Calu3 (cell line): ENCODE results near the gene NSUN6. TPM values are rescaled to one million over a fixed set of nuclear protein-coding genes. Genes with fewer than 3 reads are reported as not detected.

Experiments
- BruUV-seq: library from RNA; stranded (reverse); fragments of 400-500 nt; replicated peaks from 2 replicates; lab custom pipeline; 2021; lab: Mats Ljungman, UMichigan
- CTCF ChIA-PET: fragments of 300-600 bp; sonication (Branson Sonifier 250); formaldehyde crosslinking; loops from one replicate; lab custom pipeline; 2022; ENCODE audit warnings: antibody characterized with exemption; lab: Charles Lee
- DNase-seq: peaks from one replicate; pipeline ENCODE4 v3.0.0; 2022
- H3K27ac Mint-ChIP-seq: one replicate; pipeline ENCODE4 v1.8.0; 2022; ENCODE audit warnings: mixed read lengths; ENCODE audit not compliant: unreplicated experiment
- H3K27me3 Mint-ChIP-seq: one replicate; pipeline ENCODE4 v1.8.0; 2022; ENCODE audit warnings: mixed read lengths; ENCODE audit not compliant: unreplicated experiment
- H3K36me3 Mint-ChIP-seq: one replicate; pipeline ENCODE4 v1.8.0; 2022; ENCODE audit warnings: mild to moderate bottlenecking, moderate library complexity, mixed read lengths; ENCODE audit not compliant: insufficient read depth, unreplicated experiment
- H3K4me1 Mint-ChIP-seq: one replicate; pipeline ENCODE4 v1.8.0; 2022; ENCODE audit warnings: mild to moderate bottlenecking, low read depth, mixed read lengths; ENCODE audit not compliant: unreplicated experiment
- H3K4me3 Mint-ChIP-seq: one replicate; pipeline ENCODE4 v1.8.0; 2022; ENCODE audit warnings: mild to moderate bottlenecking, low read depth, moderate library complexity, mixed read lengths; ENCODE audit not compliant: unreplicated experiment
- H3K9me3 Mint-ChIP-seq: one replicate; pipeline ENCODE4 v1.8.0; 2022; ENCODE audit warnings: low read depth, mixed read lengths; ENCODE audit not compliant: unreplicated experiment
- CTCF ChIP-seq: fragments of 200-600 bp; IDR thresholded peaks from one replicate; pipeline ENCODE4 v1.8.0; 2022; ENCODE audit warnings: antibody characterized with exemption; ENCODE audit not compliant: unreplicated experiment
- intact Hi-C: fragments of 100-400 bp; cut with micrococcal nuclease; formaldehyde crosslinking; loops from one replicate; pipeline ENCODE4 v1.10.0; 2022; ENCODE audit not compliant: unreplicated experiment
- total RNA-seq: library from RNA; stranded (reverse); gene quantifications from 2 replicates; pipeline ENCODE4 v1.2.3, GENCODE V29; 2022

Gene NSUN6
- total RNA-seq, 1 experiment from 2014 or later = 10.5 TPM

DNA sequence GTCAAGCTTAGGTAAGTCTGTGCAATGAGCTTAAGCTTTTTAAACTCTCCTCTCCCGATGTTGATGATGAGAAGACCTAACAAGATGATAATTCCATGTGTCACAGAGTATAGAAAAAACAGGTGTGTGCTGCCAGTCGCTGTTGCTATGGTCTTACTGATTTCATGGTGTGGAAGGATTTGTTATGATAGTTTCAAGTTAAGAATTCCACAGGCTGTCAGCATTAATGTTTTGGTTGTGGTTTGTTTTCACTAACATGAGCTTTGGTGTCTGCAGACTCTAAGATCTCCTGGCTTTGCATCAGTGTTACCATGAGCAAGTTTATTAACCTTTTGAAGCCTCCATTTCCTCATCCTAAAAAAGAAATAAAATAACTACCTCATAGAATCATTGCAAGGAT is 123.7 kb downstream of the NSUN6 start:
- Mint-ChIP-seq H3K4me3 (no peak overlapping the region), H3K9me3 (no peaks in the 10 kb centered on the region), H3K4me1 (no peaks in the 10 kb centered on the region), H3K27me3 (no peaks in the 10 kb centered on the region), H3K27ac (no peak overlapping the region), H3K36me3 (no peaks in the 10 kb centered on the region)
- no peak for TF ChIP-seq CTCF
- no TSS peak for BruUV-seq
- DNase-seq = no peak
- CTCF ChIA-PET = no interaction called here
- intact Hi-C loops = no loop called here

GRCh38 chr10:18523858-18524257 is 127.5 kb downstream of the NSUN6 start:
- no peak for TF ChIP-seq CTCF
- Mint-ChIP-seq H3K27ac (no peak overlapping the region), H3K4me3 (no peak overlapping the region), H3K9me3 (peaks cover 10% of the 10 kb centered on the region), H3K36me3 (no peaks in the 10 kb centered on the region), H3K27me3 (no peaks in the 10 kb centered on the region), H3K4me1 (no peaks in the 10 kb centered on the region)
- DNase-seq = no peak
- CTCF ChIA-PET = no interaction called here
- intact Hi-C loops = no loop called here
- BruUV-seq = no TSS peak

- TF ChIP-seq CTCF = no peak
- no peak overlapping the region for H3K4me3 Mint-ChIP-seq
- no peak overlapping the region for H3K27ac Mint-ChIP-seq
- CTCF ChIA-PET = no interaction called here
- H3K9me3 Mint-ChIP-seq = peaks cover 10% of the 10 kb centered on the region
- no peaks in the 10 kb centered on the region for H3K4me1 Mint-ChIP-seq
- intact Hi-C loops = no loop called here
- BruUV-seq = no TSS peak
- no peaks in the 10 kb centered on the region for H3K36me3 Mint-ChIP-seq
- DNase-seq = no peak
- no peaks in the 10 kb centered on the region for H3K27me3 Mint-ChIP-seq
These were observed 128.4 kb downstream of the NSUN6 start for GRCh38 chr10:18523025-18523424.

GRCh38 chr10:18516851-18517250 is 134.5 kb downstream of the NSUN6 start:
- H3K4me3 Mint-ChIP-seq = no peak overlapping the region
- no peaks in the 10 kb centered on the region for H3K36me3 Mint-ChIP-seq
- BruUV-seq = no TSS peak
- no peak overlapping the region for H3K27ac Mint-ChIP-seq
- no peaks in the 10 kb centered on the region for H3K4me1 Mint-ChIP-seq
- peaks cover 13% of the 10 kb centered on the region for H3K9me3 Mint-ChIP-seq
- no peak for TF ChIP-seq CTCF
- DNase-seq = no peak
- CTCF ChIA-PET = no interaction called here
- no peaks in the 10 kb centered on the region for H3K27me3 Mint-ChIP-seq
- intact Hi-C loops = no loop called here

- intact Hi-C loops = no loop called here
- TF ChIP-seq CTCF = no peak
- CTCF ChIA-PET = interaction anchor here (0.6 kb wide), 1 partner anchor 36 kb away, joined by 4 read pairs; no protein-coding TSS in a partner anchor
These were observed 136.8 kb downstream of the NSUN6 start for GRCh38 chr10:18514537-18514936.

More at GRCh38 chr10:18514537-18514936, 136.8 kb downstream of the NSUN6 start:
- BruUV-seq = no TSS peak
- no peaks in the 10 kb centered on the region for H3K27me3 Mint-ChIP-seq
- H3K4me3 Mint-ChIP-seq = no peak overlapping the region
- DNase-seq = no peak
- no peak overlapping the region for H3K27ac Mint-ChIP-seq
- H3K4me1 Mint-ChIP-seq = no peaks in the 10 kb centered on the region
- no peaks in the 10 kb centered on the region for H3K36me3 Mint-ChIP-seq
- H3K9me3 Mint-ChIP-seq = peaks cover 7% of the 10 kb centered on the region
